ENCODE results near the gene CNTN4. TPM values are rescaled to one million over a fixed set of nuclear protein-coding genes. Genes with fewer than 3 reads are reported as not detected.

CNTN4 gene
- total RNA-seq, 1 donor from 2014 or later = 5.2 TPM

DNA sequence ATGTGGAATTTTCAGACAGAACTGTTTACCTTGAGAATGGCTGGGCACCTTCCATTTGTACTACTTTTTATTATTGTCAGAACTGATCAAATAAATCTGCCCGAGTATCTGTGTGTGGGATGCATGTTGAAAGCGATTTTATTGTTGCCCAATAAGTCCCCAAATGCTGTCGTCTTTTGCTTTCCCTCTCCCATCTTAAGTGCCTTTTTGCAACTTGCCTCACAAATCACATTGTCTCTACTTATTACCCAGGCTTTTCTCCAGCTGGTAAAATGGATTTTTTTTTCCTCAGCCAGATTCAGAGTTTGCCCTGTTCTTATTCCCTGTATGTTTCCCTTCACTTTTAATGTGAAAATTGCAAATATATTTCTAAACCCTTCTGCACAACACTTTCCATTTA, 163.1 kb downstream of the CNTN4 start:
- Mint-ChIP-seq H3K36me3 (no peaks in the 10 kb centered on the region), H3K4me1 (no peaks in the 10 kb centered on the region), H3K9me3 (peaks cover 2% of the 10 kb centered on the region), H3K27ac (no peak overlapping the region), H3K4me3 (no peak overlapping the region), H3K27me3 (ENCODE audit: insufficient read depth, low read depth) (no peaks in the 10 kb centered on the region)
- H3K36me3 ChIP-seq = no peaks in the 10 kb centered on the region
- H3K4me2 ChIP-seq = no peak overlapping the region
- H3K27ac ChIP-seq = no peak overlapping the region
- no peaks in the 10 kb centered on the region for H4K20me1 ChIP-seq (ENCODE audit: low read depth)
- H3F3A ChIP-seq (ENCODE audit: low read depth) = no peaks in the 10 kb centered on the region
- TF ChIP-seq EZH2 (IDR thresholded peaks at IDR 0.05) (no peak), EZH2phosphoT487 (IDR thresholded peaks at IDR 0.05) (no peak)
- TF ChIP-seq, protein P1, sequence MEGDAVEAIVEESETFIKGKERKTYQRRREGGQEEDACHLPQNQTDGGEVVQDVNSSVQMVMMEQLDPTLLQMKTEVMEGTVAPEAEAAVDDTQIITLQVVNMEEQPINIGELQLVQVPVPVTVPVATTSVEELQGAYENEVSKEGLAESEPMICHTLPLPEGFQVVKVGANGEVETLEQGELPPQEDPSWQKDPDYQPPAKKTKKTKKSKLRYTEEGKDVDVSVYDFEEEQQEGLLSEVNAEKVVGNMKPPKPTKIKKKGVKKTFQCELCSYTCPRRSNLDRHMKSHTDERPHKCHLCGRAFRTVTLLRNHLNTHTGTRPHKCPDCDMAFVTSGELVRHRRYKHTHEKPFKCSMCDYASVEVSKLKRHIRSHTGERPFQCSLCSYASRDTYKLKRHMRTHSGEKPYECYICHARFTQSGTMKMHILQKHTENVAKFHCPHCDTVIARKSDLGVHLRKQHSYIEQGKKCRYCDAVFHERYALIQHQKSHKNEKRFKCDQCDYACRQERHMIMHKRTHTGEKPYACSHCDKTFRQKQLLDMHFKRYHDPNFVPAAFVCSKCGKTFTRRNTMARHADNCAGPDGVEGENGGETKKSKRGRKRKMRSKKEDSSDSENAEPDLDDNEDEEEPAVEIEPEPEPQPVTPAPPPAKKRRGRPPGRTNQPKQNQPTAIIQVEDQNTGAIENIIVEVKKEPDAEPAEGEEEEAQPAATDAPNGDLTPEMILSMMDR (IDR thresholded peaks at IDR 0.05) = no peak
- no peak overlapping the region for H3K9ac ChIP-seq
- H3K9me3 ChIP-seq (ENCODE audit: low read depth) = no peaks in the 10 kb centered on the region
- H2AFZ ChIP-seq (replicated peaks) = no peak overlapping the region
- DNase-seq (ENCODE audit: low spot score) = no peak
- H3K4me3 ChIP-seq = no peak overlapping the region
- no peaks in the 10 kb centered on the region for H3K79me2 ChIP-seq (ENCODE audit: low read depth)
- H3K4me1 ChIP-seq = no peaks in the 10 kb centered on the region
- no peaks in the 10 kb centered on the region for H3K27me3 ChIP-seq

DNA sequence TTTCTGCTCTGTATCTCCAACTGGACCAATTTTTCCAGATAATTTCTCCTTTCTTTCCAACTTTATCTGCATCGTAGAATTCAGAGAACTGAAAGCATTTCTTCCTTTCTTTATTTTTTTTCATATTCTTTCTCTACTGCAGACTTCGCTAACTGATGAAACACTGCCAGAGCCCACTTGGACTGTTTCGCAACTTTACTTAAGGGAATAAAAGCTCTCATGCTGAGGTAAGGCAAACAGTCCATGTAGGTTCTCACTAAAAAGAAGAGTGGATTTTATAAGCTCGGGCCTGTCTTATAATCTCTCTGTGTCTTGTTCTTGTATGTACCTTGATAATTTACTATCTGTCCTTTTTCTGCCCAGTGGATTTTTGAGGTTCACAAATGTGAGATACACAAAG, 163.5 kb downstream of the CNTN4 start:
- H3K4me2 ChIP-seq = no peak overlapping the region
- H3K27me3 ChIP-seq = no peaks in the 10 kb centered on the region
- Mint-ChIP-seq H3K4me1 (no peaks in the 10 kb centered on the region), H3K27ac (no peak overlapping the region), H3K4me3 (no peak overlapping the region), H3K36me3 (no peaks in the 10 kb centered on the region), H3K27me3 (ENCODE audit: insufficient read depth, low read depth) (no peaks in the 10 kb centered on the region), H3K9me3 (peaks cover under 1% of the 10 kb centered on the region)
- no peak for DNase-seq (ENCODE audit: low spot score)
- H3K9me3 ChIP-seq (ENCODE audit: low read depth) = no peaks in the 10 kb centered on the region
- H3F3A ChIP-seq (ENCODE audit: low read depth) = no peaks in the 10 kb centered on the region
- no peak overlapping the region for H3K27ac ChIP-seq
- no peaks in the 10 kb centered on the region for H3K36me3 ChIP-seq
- H4K20me1 ChIP-seq (ENCODE audit: low read depth) = no peaks in the 10 kb centered on the region
- H3K9ac ChIP-seq = no peak overlapping the region
- no peak overlapping the region for H3K4me3 ChIP-seq
- no peak overlapping the region for H2AFZ ChIP-seq (replicated peaks)
- H3K4me1 ChIP-seq = no peaks in the 10 kb centered on the region
- H3K79me2 ChIP-seq (ENCODE audit: low read depth) = no peaks in the 10 kb centered on the region
- TF ChIP-seq EZH2 (IDR thresholded peaks at IDR 0.05) (no peak), EZH2phosphoT487 (IDR thresholded peaks at IDR 0.05) (no peak)
- TF ChIP-seq, protein P1 (IDR thresholded peaks at IDR 0.05) = no peak

DNA sequence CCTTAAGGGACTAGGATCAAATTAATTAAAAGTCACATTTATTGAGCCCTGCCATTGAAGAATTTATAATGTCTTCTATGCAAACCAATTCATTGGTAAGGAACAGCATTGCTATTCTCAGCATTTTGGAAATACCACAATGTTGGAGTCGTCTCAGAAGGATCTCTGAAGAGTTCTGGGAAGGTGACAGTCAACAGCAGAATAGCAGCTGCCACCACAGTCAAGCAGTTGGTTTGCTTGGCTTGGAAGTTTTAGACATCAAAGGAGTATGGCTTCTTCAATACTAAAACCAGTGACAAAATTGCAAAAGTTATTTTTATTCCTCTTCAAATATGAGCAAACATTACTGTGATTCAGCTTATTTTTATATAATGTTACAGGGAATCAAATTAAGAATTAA, 167.9 kb downstream of the CNTN4 start:
- H3K9me3 Mint-ChIP-seq = no peaks in the 10 kb centered on the region

More for the DNA sequence above, 167.9 kb downstream of the CNTN4 start:
- Histone ChIP-seq H3K4me3 (no peak overlapping the region), H3K36me3 (no peaks in the 10 kb centered on the region), H3K4me2 (no peak overlapping the region), H3K27ac (no peak overlapping the region), H2AFZ (replicated peaks) (no peak overlapping the region), H3K4me1 (no peaks in the 10 kb centered on the region), H3K27me3 (no peaks in the 10 kb centered on the region), H4K20me1 (ENCODE audit: low read depth) (no peaks in the 10 kb centered on the region), H3K79me2 (ENCODE audit: low read depth) (no peaks in the 10 kb centered on the region), H3K9ac (no peak overlapping the region), H3K9me3 (ENCODE audit: low read depth) (no peaks in the 10 kb centered on the region), H3F3A (ENCODE audit: low read depth) (no peaks in the 10 kb centered on the region)
- Mint-ChIP-seq H3K36me3 (no peaks in the 10 kb centered on the region), H3K4me3 (no peak overlapping the region), H3K4me1 (no peaks in the 10 kb centered on the region), H3K27me3 (ENCODE audit: insufficient read depth, low read depth) (no peaks in the 10 kb centered on the region), H3K27ac (no peak overlapping the region)
- no peak for DNase-seq (ENCODE audit: low spot score)
- TF ChIP-seq EZH2 (IDR thresholded peaks at IDR 0.05) (no peak), EZH2phosphoT487 (IDR thresholded peaks at IDR 0.05) (no peak)
- TF ChIP-seq, protein P1 (IDR thresholded peaks at IDR 0.05) = no peak
